ENCODE measurements around the gene MTMR2.

MTMR2 gene

GRCh38 chr11:95923728-95924413, at the start of gene MTMR2:
MTMR2 (minus strand) TSS chr11:95924107; CDS start chr11:95923954, 153 bp downstream.
- H3K4me3 ChIP-seq (ENCODE audit: low read depth, low read length), result peak within 1 kb of the TSS; percentile 90

- H3K4me3 ChIP-seq (ENCODE audit: low read depth, low read length), result no peak overlapping the region
Measured at GRCh38 chr11:95972060-95972459, 48.2 kb upstream of the MTMR2 start.

- no peak overlapping the region for H3K4me3 ChIP-seq (ENCODE audit: low read depth, low read length)
Measured at GRCh38 chr11:95968585-95968984, 44.7 kb upstream of the MTMR2 start.

GRCh38 chr11:95964281-95964680, 40.4 kb upstream of the MTMR2 start:
- no peak overlapping the region for H3K4me3 ChIP-seq (ENCODE audit: low read depth, low read length)

GRCh38 chr11:95961758-95962157, 37.9 kb upstream of the MTMR2 start:
- H3K4me3 ChIP-seq (ENCODE audit: low read depth, low read length), result no peak overlapping the region

- H3K4me3 ChIP-seq (ENCODE audit: low read depth, low read length), result no peak overlapping the region
Measured at GRCh38 chr11:95950905-95951304, 27.0 kb upstream of the MTMR2 start.

GRCh38 chr11:95948637-95949036, 24.7 kb upstream of the MTMR2 start:
- H3K4me3 ChIP-seq (ENCODE audit: low read depth, low read length), result no peak overlapping the region

- H3K4me3 ChIP-seq (ENCODE audit: low read depth, low read length), result no peak overlapping the region
Measured at GRCh38 chr11:95944623-95945022, 20.7 kb upstream of the MTMR2 start.

GRCh38 chr11:95943546-95943945, 19.6 kb upstream of the MTMR2 start:
- H3K4me3 ChIP-seq (ENCODE audit: low read depth, low read length), result no peak overlapping the region

GRCh38 chr11:95939091-95939490, 15.2 kb upstream of the MTMR2 start:
- H3K4me3 ChIP-seq (ENCODE audit: low read depth, low read length), result no peak overlapping the region

GRCh38 chr11:95937358-95937757, 13.5 kb upstream of the MTMR2 start:
- no peak overlapping the region for H3K4me3 ChIP-seq (ENCODE audit: low read depth, low read length)

GRCh38 chr11:95933594-95933993, 9.7 kb upstream of the MTMR2 start:
- no peak overlapping the region for H3K4me3 ChIP-seq (ENCODE audit: low read depth, low read length)

- no peak overlapping the region for H3K4me3 ChIP-seq (ENCODE audit: low read depth, low read length)
Measured at GRCh38 chr11:95931916-95932315, 8.0 kb upstream of the MTMR2 start.

GRCh38 chr11:95930948-95931347, 7.0 kb upstream of the MTMR2 start:
- no peak overlapping the region for H3K4me3 ChIP-seq (ENCODE audit: low read depth, low read length)

GRCh38 chr11:95926726-95927125, 2.8 kb upstream of the MTMR2 start:
- H3K4me3 ChIP-seq (ENCODE audit: low read depth, low read length), result no peak overlapping the region

GRCh38 chr11:95925011-95925410, 1.1 kb upstream of the MTMR2 start:
- H3K4me3 ChIP-seq (ENCODE audit: low read depth, low read length), result no peak overlapping the region

GRCh38 chr11:95924414-95924760, 480 bp upstream of the MTMR2 start:
- peak overlapping the region; percentile 90 for H3K4me3 ChIP-seq (ENCODE audit: low read depth, low read length)

- H3K4me3 ChIP-seq (ENCODE audit: low read depth, low read length), result peak overlapping the region; percentile 90
Measured at GRCh38 chr11:95923439-95923727, 524 bp downstream of the MTMR2 start.

GRCh38 chr11:95922536-95923438, 1.1 kb downstream of the MTMR2 start:
- peak overlapping the region; percentile 90 for H3K4me3 ChIP-seq (ENCODE audit: low read depth, low read length)

- no peak overlapping the region for H3K4me3 ChIP-seq (ENCODE audit: low read depth, low read length)
Measured at GRCh38 chr11:95922099-95922498, 1.8 kb downstream of the MTMR2 start.

- H3K4me3 ChIP-seq (ENCODE audit: low read depth, low read length), result no peak overlapping the region
Measured at GRCh38 chr11:95920460-95921105, 3.3 kb downstream of the MTMR2 start.

- no peak overlapping the region for H3K4me3 ChIP-seq (ENCODE audit: low read depth, low read length)
Measured at GRCh38 chr11:95919514-95919913, 4.4 kb downstream of the MTMR2 start.

Data from iPS-11a (cell line).